Neural progenitor cell (in vitro differentiated cells): ENCODE measurements around the gene NLRP14. TPM values are rescaled to one million over a fixed set of nuclear protein-coding genes. Genes with fewer than 3 reads are reported as not detected.

ENCODE experiments used
- DNase-seq: peaks from one replicate; pipeline ENCODE4 v3.0.0-alpha.2; 2016; ENCODE audit warnings: low spot score
- H2AFZ ChIP-seq: fragments of 200-600 bp; sonication (generic); replicated peaks from 2 replicates; pipeline ENCODE4 v1.6.1; 2016; ENCODE audit warnings: antibody characterized with exemption
- H3F3A ChIP-seq: fragments of 200-600 bp; sonication (generic); 2 replicates; pipeline ENCODE4 v1.6.1; 2016; ENCODE audit warnings: antibody characterized with exemption, low read depth
- H3K27ac ChIP-seq: fragments of 200-600 bp; sonication (generic); 2 replicates; pipeline ENCODE4 v1.5.1; 2016; ENCODE audit warnings: mild to moderate bottlenecking
- H3K27me3 ChIP-seq: fragments of 200-600 bp; sonication (generic); 2 replicates; pipeline ENCODE4 v1.6.1; 2016; ENCODE audit warnings: mild to moderate bottlenecking, moderate library complexity
- H3K36me3 ChIP-seq: fragments of 200-600 bp; sonication (generic); 2 replicates; pipeline ENCODE4 v1.5.1; 2016
- H3K4me1 ChIP-seq: fragments of 200-600 bp; sonication (generic); 2 replicates; pipeline ENCODE4 v1.6.1; 2016; ENCODE audit warnings: mixed run types
- H3K4me2 ChIP-seq: fragments of 200-600 bp; sonication (generic); 2 replicates; pipeline ENCODE4 v1.6.1; 2016
- H3K4me3 ChIP-seq: fragments of 200-600 bp; sonication (generic); 2 replicates; pipeline ENCODE4 v1.5.1; 2016
- H3K79me2 ChIP-seq: fragments of 200-600 bp; sonication (generic); 2 replicates; pipeline ENCODE4 v1.6.1; 2016; ENCODE audit warnings: low read depth
- H3K9ac ChIP-seq: fragments of 200-600 bp; sonication (generic); 2 replicates; pipeline ENCODE4 v1.6.1; 2016
- H3K9me3 ChIP-seq: fragments of 200-600 bp; sonication (generic); 2 replicates; pipeline ENCODE4 v1.5.1; 2016; ENCODE audit warnings: low read depth
- H4K20me1 ChIP-seq: fragments of 200-600 bp; sonication (generic); 2 replicates; pipeline ENCODE4 v1.6.1; 2016; ENCODE audit warnings: low read depth
- H3K27ac Mint-ChIP-seq: 3 replicates; pipeline ENCODE4 v1.8.0; 2021; ENCODE audit warnings: mixed read lengths
- H3K27me3 Mint-ChIP-seq: 2 replicates; pipeline ENCODE4 v1.8.0; 2022; ENCODE audit warnings: low read depth, mild to moderate bottlenecking, inconsistent platforms, moderate library complexity, mixed read lengths; ENCODE audit not compliant: insufficient read depth
- H3K36me3 Mint-ChIP-seq: 3 replicates; pipeline ENCODE4 v1.8.0; 2021; ENCODE audit warnings: mixed read lengths
- H3K4me1 Mint-ChIP-seq: 3 replicates; pipeline ENCODE4 v1.8.0; 2021; ENCODE audit warnings: mixed read lengths
- H3K4me3 Mint-ChIP-seq: 3 replicates; pipeline ENCODE4 v1.8.0; 2021; ENCODE audit warnings: mild to moderate bottlenecking, moderate library complexity, mixed read lengths
- H3K9me3 Mint-ChIP-seq: 3 replicates; pipeline ENCODE4 v1.8.0; 2020; ENCODE audit warnings: mixed read lengths
- EZH2 ChIP-seq: fragments of 200-600 bp; sonication (generic); IDR thresholded peaks from 2 replicates; pipeline ENCODE4 v1.6.1; 2017; ENCODE audit warnings: antibody characterized with exemption, mild to moderate bottlenecking, moderate library complexity
- EZH2phosphoT487 ChIP-seq: fragments of 200-600 bp; sonication (generic); IDR thresholded peaks from 2 replicates; pipeline ENCODE4 v1.6.1; 2017; ENCODE audit warnings: antibody characterized with exemption
- total RNA-seq: library from RNA; depleted of rRNA; stranded (reverse); fragments of >200 nt; gene quantifications from 2 replicates; pipeline ENCODE4 v1.2.3, GENCODE V29; 2015; ENCODE audit warnings: low replicate concordance
- TF ChIP-seq, protein P1 (sequence below): fragments of 200-600 bp; sonication (generic); IDR thresholded peaks from 2 replicates; pipeline ENCODE4 v1.5.1; 2017; ENCODE audit warnings: antibody characterized with exemption, mild to moderate bottlenecking

NLRP14 gene
- total RNA-seq, 1 donor from 2014 or later = 1.8 TPM

- no peak overlapping the region for H3K27ac Mint-ChIP-seq
- no peak overlapping the region for H3K4me3 ChIP-seq
- TF ChIP-seq, protein P1, sequence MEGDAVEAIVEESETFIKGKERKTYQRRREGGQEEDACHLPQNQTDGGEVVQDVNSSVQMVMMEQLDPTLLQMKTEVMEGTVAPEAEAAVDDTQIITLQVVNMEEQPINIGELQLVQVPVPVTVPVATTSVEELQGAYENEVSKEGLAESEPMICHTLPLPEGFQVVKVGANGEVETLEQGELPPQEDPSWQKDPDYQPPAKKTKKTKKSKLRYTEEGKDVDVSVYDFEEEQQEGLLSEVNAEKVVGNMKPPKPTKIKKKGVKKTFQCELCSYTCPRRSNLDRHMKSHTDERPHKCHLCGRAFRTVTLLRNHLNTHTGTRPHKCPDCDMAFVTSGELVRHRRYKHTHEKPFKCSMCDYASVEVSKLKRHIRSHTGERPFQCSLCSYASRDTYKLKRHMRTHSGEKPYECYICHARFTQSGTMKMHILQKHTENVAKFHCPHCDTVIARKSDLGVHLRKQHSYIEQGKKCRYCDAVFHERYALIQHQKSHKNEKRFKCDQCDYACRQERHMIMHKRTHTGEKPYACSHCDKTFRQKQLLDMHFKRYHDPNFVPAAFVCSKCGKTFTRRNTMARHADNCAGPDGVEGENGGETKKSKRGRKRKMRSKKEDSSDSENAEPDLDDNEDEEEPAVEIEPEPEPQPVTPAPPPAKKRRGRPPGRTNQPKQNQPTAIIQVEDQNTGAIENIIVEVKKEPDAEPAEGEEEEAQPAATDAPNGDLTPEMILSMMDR = no peak
- TF ChIP-seq EZH2phosphoT487 (no peak), EZH2 (no peak)
- no peak overlapping the region for H3K27ac ChIP-seq
- H3K27me3 Mint-ChIP-seq = no peaks in the 10 kb centered on the region
- no peaks in the 10 kb centered on the region for H4K20me1 ChIP-seq
- no peaks in the 10 kb centered on the region for H3K27me3 ChIP-seq
- H3K9ac ChIP-seq = no peak overlapping the region
- H3K79me2 ChIP-seq = no peaks in the 10 kb centered on the region
- H3K4me1 ChIP-seq = no peaks in the 10 kb centered on the region
- H3K4me2 ChIP-seq = no peak overlapping the region
- DNase-seq = no peak
- no peak overlapping the region for H3K4me3 Mint-ChIP-seq
- no peaks in the 10 kb centered on the region for H3K9me3 Mint-ChIP-seq
- no peaks in the 10 kb centered on the region for H3K36me3 Mint-ChIP-seq
- no peaks in the 10 kb centered on the region for H3K36me3 ChIP-seq
- H3F3A ChIP-seq = no peaks in the 10 kb centered on the region
- H3K4me1 Mint-ChIP-seq = no peaks in the 10 kb centered on the region
- no peaks in the 10 kb centered on the region for H3K9me3 ChIP-seq
- H2AFZ ChIP-seq = no peak overlapping the region
Observed at GRCh38 chr11:7115780-7116179, 95.5 kb downstream of the NLRP14 start.

- H3K27ac Mint-ChIP-seq = no peak overlapping the region
- TF ChIP-seq EZH2phosphoT487 = no peak
- H3K27me3 ChIP-seq = no peaks in the 10 kb centered on the region
- H3K27me3 Mint-ChIP-seq = no peaks in the 10 kb centered on the region
- no peak overlapping the region for H3K9ac ChIP-seq
- H3K79me2 ChIP-seq = no peaks in the 10 kb centered on the region
- no peaks in the 10 kb centered on the region for H3K36me3 ChIP-seq
- H3K36me3 Mint-ChIP-seq = no peaks in the 10 kb centered on the region
- H2AFZ ChIP-seq = no peak overlapping the region
- no peak for DNase-seq
- H3K9me3 Mint-ChIP-seq = no peaks in the 10 kb centered on the region
- no peaks in the 10 kb centered on the region for H3K9me3 ChIP-seq
- no peak overlapping the region for H3K4me3 ChIP-seq
- H3K27ac ChIP-seq = no peak overlapping the region
- no peak overlapping the region for H3K4me2 ChIP-seq
- H3K4me3 Mint-ChIP-seq = no peak overlapping the region
- no peaks in the 10 kb centered on the region for H4K20me1 ChIP-seq
- H3K4me1 ChIP-seq = no peaks in the 10 kb centered on the region
- no peaks in the 10 kb centered on the region for H3K4me1 Mint-ChIP-seq
- H3F3A ChIP-seq = no peaks in the 10 kb centered on the region
Observed at GRCh38 chr11:7116370-7116769, 96.1 kb downstream of the NLRP14 start.

Other genes with a start within 250 kb of the NLRP14 start
- gene OR2AG2, start 248.5 kb upstream of the NLRP14 start, total RNA-seq = 0.25 and 0.36 TPM in 2 replicates
- not detected in 2 replicates for gene OR2AG1, start 237.5 kb upstream of the NLRP14 start, total RNA-seq
- gene OR6A2, start 220.8 kb upstream of the NLRP14 start, total RNA-seq = 0.36 and 0.50 TPM in 2 replicates
- not detected in 2 replicates for gene OR10A5, start 174.8 kb upstream of the NLRP14 start, total RNA-seq
- gene OR10A2, start 157.4 kb upstream of the NLRP14 start, total RNA-seq = not detected in 2 replicates
- not detected in 2 replicates for gene OR10A4, start 143.9 kb upstream of the NLRP14 start, total RNA-seq
- 0.56 TPM in 1 of 2 replicates, not detected in the other for gene OR2D2, start 128.0 kb upstream of the NLRP14 start, total RNA-seq
- gene OR2D3, start 99.5 kb upstream of the NLRP14 start, total RNA-seq = not detected in 2 replicates
- gene ZNF215, start 94.1 kb upstream of the NLRP14 start, total RNA-seq = 14.8 and 20.1 TPM in 2 replicates
- gene ZNF214, start 133 bp upstream of the NLRP14 start, total RNA-seq = 13.2 and 19.6 TPM in 2 replicates
- 0.19 TPM in 1 of 2 replicates, not detected in the other for gene RBMXL2, start 68.5 kb downstream of the NLRP14 start, total RNA-seq
- 5.2 and 5.3 TPM in 2 replicates for gene SYT9, start 231.4 kb downstream of the NLRP14 start, total RNA-seq